HL-60 (cell line): ENCODE data around the gene DGUOK.

ENCODE experiments used
- CTCF ChIP-seq: IDR thresholded peaks from one replicate; pipeline ENCODE4 v1.5.1; 2011; ENCODE audit warnings: low read length, control low read depth, inconsistent platforms; ENCODE audit not compliant: insufficient read depth
- POLR2AphosphoS5 ChIP-seq: IDR thresholded peaks from 2 replicates; pipeline ENCODE4 v1.6.1; 2012; ENCODE audit warnings: low read depth
- TF ChIP-seq, protein P1 (sequence below): IDR thresholded peaks from 2 replicates; pipeline ENCODE4 v1.6.1; 2012; ENCODE audit warnings: low read depth; ENCODE audit not compliant: insufficient replicate concordance

DNA sequence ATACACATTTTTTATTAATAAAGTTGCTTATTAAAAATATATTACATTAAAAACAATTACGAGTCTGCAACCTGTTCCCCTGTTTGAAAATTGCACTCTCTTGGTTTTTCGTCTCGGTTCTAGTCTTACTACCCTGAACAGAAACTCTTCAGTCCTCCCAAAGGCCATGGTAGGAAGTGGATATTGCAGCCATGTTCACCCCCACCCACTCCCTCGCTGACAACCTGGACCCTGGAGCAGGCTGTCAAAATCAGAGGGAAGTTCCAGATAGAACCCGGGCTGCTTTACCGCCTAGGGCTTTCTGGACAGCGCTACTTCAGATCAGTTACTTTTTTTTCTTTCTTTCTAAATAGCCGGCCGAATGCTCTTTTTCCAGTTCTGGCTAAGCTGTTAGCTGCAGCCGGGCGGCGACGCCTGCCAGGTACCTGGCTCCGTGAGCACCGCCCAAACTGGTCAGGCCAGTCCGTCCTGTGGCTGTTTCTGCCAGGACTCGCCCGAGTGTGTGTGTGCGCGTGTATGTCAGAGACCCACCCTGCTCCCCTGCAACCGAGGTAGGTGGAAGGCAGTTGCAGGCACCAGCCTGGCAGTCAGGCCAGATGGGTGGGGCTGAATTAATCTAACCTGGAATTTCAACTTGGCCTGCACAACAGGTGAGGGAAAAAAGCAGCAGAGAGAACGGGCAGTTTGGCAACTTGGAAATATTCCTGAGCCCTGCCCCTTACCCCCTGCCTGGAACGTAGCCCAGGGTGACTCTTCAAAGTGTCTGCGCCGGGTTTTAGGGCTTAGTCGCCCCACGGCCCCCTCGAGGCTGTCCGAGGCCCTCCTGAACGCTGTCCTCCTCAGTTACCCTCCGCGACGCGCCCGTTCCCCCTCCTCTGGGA lies 56.9 kb downstream of the DGUOK start:
- TF ChIP-seq CTCF, result no peak
- no peak for TF ChIP-seq POLR2AphosphoS5
- TF ChIP-seq, protein P1, sequence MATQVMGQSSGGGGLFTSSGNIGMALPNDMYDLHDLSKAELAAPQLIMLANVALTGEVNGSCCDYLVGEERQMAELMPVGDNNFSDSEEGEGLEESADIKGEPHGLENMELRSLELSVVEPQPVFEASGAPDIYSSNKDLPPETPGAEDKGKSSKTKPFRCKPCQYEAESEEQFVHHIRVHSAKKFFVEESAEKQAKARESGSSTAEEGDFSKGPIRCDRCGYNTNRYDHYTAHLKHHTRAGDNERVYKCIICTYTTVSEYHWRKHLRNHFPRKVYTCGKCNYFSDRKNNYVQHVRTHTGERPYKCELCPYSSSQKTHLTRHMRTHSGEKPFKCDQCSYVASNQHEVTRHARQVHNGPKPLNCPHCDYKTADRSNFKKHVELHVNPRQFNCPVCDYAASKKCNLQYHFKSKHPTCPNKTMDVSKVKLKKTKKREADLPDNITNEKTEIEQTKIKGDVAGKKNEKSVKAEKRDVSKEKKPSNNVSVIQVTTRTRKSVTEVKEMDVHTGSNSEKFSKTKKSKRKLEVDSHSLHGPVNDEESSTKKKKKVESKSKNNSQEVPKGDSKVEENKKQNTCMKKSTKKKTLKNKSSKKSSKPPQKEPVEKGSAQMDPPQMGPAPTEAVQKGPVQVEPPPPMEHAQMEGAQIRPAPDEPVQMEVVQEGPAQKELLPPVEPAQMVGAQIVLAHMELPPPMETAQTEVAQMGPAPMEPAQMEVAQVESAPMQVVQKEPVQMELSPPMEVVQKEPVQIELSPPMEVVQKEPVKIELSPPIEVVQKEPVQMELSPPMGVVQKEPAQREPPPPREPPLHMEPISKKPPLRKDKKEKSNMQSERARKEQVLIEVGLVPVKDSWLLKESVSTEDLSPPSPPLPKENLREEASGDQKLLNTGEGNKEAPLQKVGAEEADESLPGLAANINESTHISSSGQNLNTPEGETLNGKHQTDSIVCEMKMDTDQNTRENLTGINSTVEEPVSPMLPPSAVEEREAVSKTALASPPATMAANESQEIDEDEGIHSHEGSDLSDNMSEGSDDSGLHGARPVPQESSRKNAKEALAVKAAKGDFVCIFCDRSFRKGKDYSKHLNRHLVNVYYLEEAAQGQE, result no peak
